Gastrocnemius medialis (tissue), 4 donors: ENCODE results near the gene GPRIN1. TPM values are rescaled to one million over a fixed set of nuclear protein-coding genes. Genes with fewer than 3 reads are reported as not detected.

Experiments used
- ATAC-seq, 2 donors: fragments of 150-250 bp; one replicate each; pipeline ENCODE4 v1.9.1; 2016
- DNase-seq, 2 donors: peaks; one replicate each; pipeline ENCODE4 v3.0.0-alpha.2; 2019
- H3K27ac ChIP-seq, 4 donors: fragments of 200-600 bp; sonication (generic); 1 replicate in 1 of 4; 2 replicates in 3 of 4; pipeline ENCODE4 v1.5.1; 2016 to 2018; ENCODE audit warnings: mild to moderate bottlenecking in 2 of 4, moderate library complexity in 1 of 4
- H3K27me3 ChIP-seq, 3 donors: fragments of 200-600 bp; sonication (generic) in 2 of 3; 1 replicate in 1 of 3; 2 replicates in 2 of 3; pipeline versions ENCODE4 v1.5.1 to v1.6.0; 2016 to 2019; ENCODE audit warnings: mild to moderate bottlenecking in 1 of 3, moderate library complexity in 1 of 3
- H3K36me3 ChIP-seq, 2 donors: fragments of 200-600 bp; sonication (generic) in 1 of 2; one replicate each; pipeline ENCODE4 v1.5.1; 2017 to 2018
- H3K4me1 ChIP-seq, 2 donors: fragments of 200-600 bp; sonication (generic) in 1 of 2; one replicate each; pipeline ENCODE4 v1.5.1; 2016 to 2017; ENCODE audit warnings: mild to moderate bottlenecking in 2 of 2
- H3K4me3 ChIP-seq, 4 donors: fragments of 200-600 bp; sonication (generic) in 3 of 4; 1 replicate in 1 of 4; 2 replicates in 3 of 4; pipeline ENCODE4 v1.5.1; 2016 to 2019; ENCODE audit warnings: mild to moderate bottlenecking in 2 of 4
- H3K9me3 ChIP-seq, 3 donors: fragments of 200-600 bp; sonication (generic) in 2 of 3; 1 replicate in 1 of 3; 2 replicates in 2 of 3; pipeline ENCODE4 v1.5.1; 2016 to 2019
- POLR2A ChIP-seq, 2 donors: fragments of 450-650 bp; IDR thresholded peaks; one replicate each; pipeline ENCODE4 v1.6.1; 2017; ENCODE audit warnings: antibody characterized with exemption in 2 of 2, mild to moderate bottlenecking in 2 of 2, moderate library complexity in 2 of 2
- in situ Hi-C, 4 donors: fragments of 200-750 bp; cut with MboI; loops; one replicate each; pipeline versions ENCODE4 v1.15.0 to v1.8.0; 2017; ENCODE audit warnings: low sequenced_read_pairs in 4 of 4
- intact Hi-C: fragments of 100-400 bp; cut with DNase I; formaldehyde crosslinking; loops from one replicate; pipeline ENCODE4 v1.15.1; 2023; ENCODE audit warnings: low total_unique reads
- total RNA-seq, 4 donors: library from RNA; depleted of rRNA; stranded (reverse); fragments of >200 nt; gene quantifications; one replicate each; pipeline versions ENCODE4 v1.1.0 to v1.2.3, GENCODE V29; 2016
- TF ChIP-seq, protein P1 (sequence below), 5 experiments: fragments of 450-650 bp in 3 of 5; fragments of 200-600 bp in 2 of 5; sonication (generic) in 2 of 5; IDR thresholded peaks in 4 of 5; conservative IDR thresholded peaks in 1 of 5; 1 replicate in 4 of 5; 2 replicates in 1 of 5; pipeline ENCODE4 v1.5.1; 2016 to 2019; ENCODE audit warnings: antibody characterized with exemption in 5 of 5, mild to moderate bottlenecking in 3 of 5, moderate library complexity in 3 of 5

Gene GPRIN1
- total RNA-seq, 4 donors from 2014 or later, result 0.35 to 0.78 (median 0.47) TPM

DNA sequence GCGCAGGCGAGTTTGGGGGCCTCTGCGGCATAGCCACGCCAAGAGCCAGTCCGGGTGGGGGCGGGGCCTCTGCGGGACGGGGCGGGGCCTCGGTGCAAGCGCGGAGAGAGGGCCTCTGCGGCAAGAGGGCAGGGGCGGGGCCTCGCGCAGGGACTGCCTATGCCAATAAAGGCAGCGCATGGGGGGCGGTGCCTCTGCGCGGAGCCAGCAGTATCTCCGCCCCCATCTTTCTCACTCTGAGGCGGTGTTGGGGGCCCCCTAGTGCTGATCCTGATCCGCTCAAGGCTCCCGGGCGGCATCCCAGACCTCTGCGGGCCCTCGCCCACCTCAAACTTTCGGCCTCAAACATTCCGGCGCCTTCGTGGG, 9.2 kb upstream of the GPRIN1 start:
- no peak for TF ChIP-seq POLR2A (IDR thresholded peaks at IDR 0.05)
- TF ChIP-seq, protein P1, sequence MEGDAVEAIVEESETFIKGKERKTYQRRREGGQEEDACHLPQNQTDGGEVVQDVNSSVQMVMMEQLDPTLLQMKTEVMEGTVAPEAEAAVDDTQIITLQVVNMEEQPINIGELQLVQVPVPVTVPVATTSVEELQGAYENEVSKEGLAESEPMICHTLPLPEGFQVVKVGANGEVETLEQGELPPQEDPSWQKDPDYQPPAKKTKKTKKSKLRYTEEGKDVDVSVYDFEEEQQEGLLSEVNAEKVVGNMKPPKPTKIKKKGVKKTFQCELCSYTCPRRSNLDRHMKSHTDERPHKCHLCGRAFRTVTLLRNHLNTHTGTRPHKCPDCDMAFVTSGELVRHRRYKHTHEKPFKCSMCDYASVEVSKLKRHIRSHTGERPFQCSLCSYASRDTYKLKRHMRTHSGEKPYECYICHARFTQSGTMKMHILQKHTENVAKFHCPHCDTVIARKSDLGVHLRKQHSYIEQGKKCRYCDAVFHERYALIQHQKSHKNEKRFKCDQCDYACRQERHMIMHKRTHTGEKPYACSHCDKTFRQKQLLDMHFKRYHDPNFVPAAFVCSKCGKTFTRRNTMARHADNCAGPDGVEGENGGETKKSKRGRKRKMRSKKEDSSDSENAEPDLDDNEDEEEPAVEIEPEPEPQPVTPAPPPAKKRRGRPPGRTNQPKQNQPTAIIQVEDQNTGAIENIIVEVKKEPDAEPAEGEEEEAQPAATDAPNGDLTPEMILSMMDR (IDR thresholded peaks at IDR 0.05 in 4 of 5, conservative IDR thresholded peaks at IDR 0.05 in 1 of 5), result peak in 1 of 5 experiments; percentile 46
- ATAC-seq (peak; percentile 27 to 32), DNase-seq (peak; percentile 35 to 52)
- Histone ChIP-seq H3K4me3 (peak overlapping the region in 3 of 4 donors; percentile 15 to 40 (median 29)), H3K27ac (no peak overlapping the region), H3K9me3 (no peaks in the 10 kb centered on the region), H3K4me1 (peaks cover 27% of the 10 kb centered on the region in 2 donors), H3K36me3 (no peaks in the 10 kb centered on the region), H3K27me3 (peaks cover 22 to 38% (median 32%) of the 10 kb centered on the region in 3 donors)
- intact Hi-C loops, result no loop called here
- in situ Hi-C loops, result no loop called here

DNA sequence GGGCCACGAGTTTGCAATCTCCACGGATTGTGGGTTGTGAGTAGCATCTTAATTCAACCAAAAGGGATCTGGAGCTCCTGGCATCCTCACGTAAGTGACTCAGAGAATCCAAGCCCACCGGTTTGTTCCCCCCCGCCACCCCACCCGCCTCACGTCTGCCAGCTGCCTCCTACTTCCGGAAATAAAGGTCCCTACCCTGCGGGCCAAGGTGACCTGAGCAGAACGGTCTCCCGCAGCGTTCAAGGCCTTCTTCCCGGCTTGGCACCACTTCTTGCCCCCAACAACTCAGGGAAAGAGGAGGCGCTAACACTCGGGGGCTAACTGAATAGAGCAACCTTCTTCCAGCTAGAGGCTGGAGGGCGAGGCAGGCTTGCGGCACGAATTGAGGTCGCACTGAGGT, 8.8 kb upstream of the GPRIN1 start:
- intact Hi-C loops, result no loop called here
- H3K27ac ChIP-seq, result no peak overlapping the region
- no peak for DNase-seq
- no peak for ATAC-seq
- H3K4me1 ChIP-seq, result peaks cover 27% of the 10 kb centered on the region in 2 donors
- peak overlapping the region in 1 of 4 donors; percentile 15 for H3K4me3 ChIP-seq
- TF ChIP-seq POLR2A (IDR thresholded peaks at IDR 0.05), result no peak
- TF ChIP-seq, protein P1 (IDR thresholded peaks at IDR 0.05 in 4 of 5, conservative IDR thresholded peaks at IDR 0.05 in 1 of 5), result no peak
- in situ Hi-C loops, result no loop called here
- no peaks in the 10 kb centered on the region for H3K9me3 ChIP-seq
- no peaks in the 10 kb centered on the region for H3K36me3 ChIP-seq
- H3K27me3 ChIP-seq, result peaks cover 22 to 38% (median 32%) of the 10 kb centered on the region in 3 donors

DNA sequence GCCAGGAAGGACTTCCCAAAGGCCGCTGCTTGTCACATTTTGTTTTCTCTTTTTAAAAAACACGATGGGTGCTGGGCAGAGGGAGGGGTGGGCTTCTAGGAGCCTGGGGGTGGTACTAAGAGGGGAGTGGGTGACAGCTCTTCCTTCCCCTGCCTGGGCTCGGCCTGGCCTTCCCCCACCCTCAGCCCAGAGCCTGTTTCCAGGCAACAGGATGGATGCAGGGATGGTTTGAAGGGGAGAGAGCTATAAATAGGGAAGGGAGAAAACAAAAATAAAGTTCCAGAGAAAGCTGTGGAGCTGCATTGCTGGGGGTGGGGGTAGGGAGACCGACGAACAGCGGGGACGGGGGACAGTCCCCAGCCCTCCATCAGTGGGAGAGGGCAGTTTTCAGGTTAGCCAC, 6.6 kb upstream of the GPRIN1 start:
- H3K27ac ChIP-seq, result no peak overlapping the region
- intact Hi-C loops (no loop called here), in situ Hi-C loops (no loop called here)
- no peak for TF ChIP-seq POLR2A (IDR thresholded peaks at IDR 0.05)
- TF ChIP-seq, protein P1 (IDR thresholded peaks at IDR 0.05 in 4 of 5, conservative IDR thresholded peaks at IDR 0.05 in 1 of 5), result no peak
- DNase-seq (no peak), ATAC-seq (no peak)
- H3K27me3 ChIP-seq, result peaks cover 26 to 38% (median 32%) of the 10 kb centered on the region in 3 donors
- no peaks in the 10 kb centered on the region for H3K9me3 ChIP-seq
- H3K36me3 ChIP-seq, result no peaks in the 10 kb centered on the region
- no peak overlapping the region for H3K4me3 ChIP-seq
- H3K4me1 ChIP-seq, result peaks cover 20 to 22% of the 10 kb centered on the region in 2 donors

DNA sequence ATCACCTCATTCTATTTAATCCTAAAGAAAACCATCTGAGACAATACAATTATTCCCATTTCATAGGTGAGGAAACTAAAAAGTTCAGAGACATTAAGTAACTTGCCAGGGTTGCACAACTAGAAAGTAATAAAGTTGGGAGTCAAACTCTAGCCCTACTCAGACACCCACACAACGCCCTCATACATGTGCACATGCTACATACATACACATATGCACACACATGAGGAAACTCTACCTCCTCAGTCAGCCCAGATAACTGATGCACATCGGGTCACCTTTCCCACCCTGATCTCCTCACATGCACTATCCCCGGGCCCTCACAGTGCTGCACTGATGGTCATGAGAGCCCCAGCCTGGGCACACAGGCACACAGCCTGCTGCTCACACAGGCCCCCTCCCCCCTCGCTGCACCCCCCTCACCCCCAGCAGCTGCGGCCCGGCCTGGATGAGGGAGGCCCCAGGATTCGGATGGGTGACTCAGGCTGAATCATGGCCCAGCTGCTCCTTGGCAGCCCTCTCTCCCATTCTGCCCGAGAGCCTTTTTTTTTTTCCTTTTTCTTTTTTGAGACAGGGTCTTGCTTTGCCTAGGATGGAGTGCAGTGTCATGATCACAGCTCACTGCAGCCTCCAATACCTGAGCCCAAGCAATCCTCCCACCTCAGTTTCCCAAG, 5.0 kb upstream of the GPRIN1 start:
- no peak for TF ChIP-seq POLR2A (IDR thresholded peaks at IDR 0.05)
- TF ChIP-seq, protein P1 (IDR thresholded peaks at IDR 0.05 in 4 of 5, conservative IDR thresholded peaks at IDR 0.05 in 1 of 5), result no peak
- no peak overlapping the region for H3K4me3 ChIP-seq

More for the DNA sequence above, 5.0 kb upstream of the GPRIN1 start:
- in situ Hi-C loops (no loop called here), intact Hi-C loops (no loop called here)
- DNase-seq (no peak), ATAC-seq (no peak)
- Histone ChIP-seq H3K4me1 (peaks cover 6 to 12% of the 10 kb centered on the region in 2 donors), H3K36me3 (no peaks in the 10 kb centered on the region), H3K9me3 (no peaks in the 10 kb centered on the region), H3K27me3 (peaks cover 22 to 33% (median 24%) of the 10 kb centered on the region in 3 donors), H3K27ac (no peak overlapping the region)
